IPS-20b (cell line): ENCODE data around the gene CDC42EP3.

Experiments used
- H3K27ac ChIP-seq: one replicate; pipeline ENCODE4 v1.5.1; 2013; ENCODE audit warnings: low read length
- H3K27me3 ChIP-seq: 2 replicates; pipeline ENCODE4 v1.6.1; 2013; ENCODE audit warnings: mild to moderate bottlenecking, low read length, inconsistent platforms; ENCODE audit not compliant: insufficient read depth
- H3K36me3 ChIP-seq: 2 replicates; pipeline ENCODE4 v1.6.1; 2013; ENCODE audit warnings: low read depth, mild to moderate bottlenecking, inconsistent platforms, low read length, moderate library complexity; ENCODE audit not compliant: insufficient read depth
- H3K4me1 ChIP-seq: 2 replicates; pipeline ENCODE4 v1.6.1; 2013; ENCODE audit warnings: mild to moderate bottlenecking, control low read depth, inconsistent platforms, low read length, moderate library complexity; ENCODE audit not compliant: insufficient read depth
- H3K4me3 ChIP-seq: 2 replicates; pipeline ENCODE4 v1.5.1; 2013; ENCODE audit warnings: mild to moderate bottlenecking, low read length, inconsistent platforms
- H3K9ac ChIP-seq: 2 replicates; pipeline ENCODE4 v1.6.1; 2013; ENCODE audit warnings: low read depth, mild to moderate bottlenecking, inconsistent platforms, low read length, moderate library complexity
- H3K9me3 ChIP-seq: 2 replicates; pipeline ENCODE4 v1.6.1; 2013; ENCODE audit warnings: mild to moderate bottlenecking, low read depth, low read length, inconsistent platforms; ENCODE audit not compliant: insufficient read depth

CDC42EP3 gene

GRCh38 chr2:37665604-37666362 lies 5.7 kb downstream of the CDC42EP3 start:
- H3K4me1 ChIP-seq, result peaks cover 18% of the 10 kb centered on the region
- H3K36me3 ChIP-seq, result peaks cover 18% of the 10 kb centered on the region; the same call in 1 of the 2 replicates
- no peak overlapping the region for H3K9ac ChIP-seq
- H3K27ac ChIP-seq, result no peak overlapping the region
- no peak overlapping the region for H3K4me3 ChIP-seq
- H3K9me3 ChIP-seq, result no peaks in the 10 kb centered on the region
- H3K27me3 ChIP-seq, result peaks cover 4% of the 10 kb centered on the region; the same call in 1 of the 2 replicates

- Histone ChIP-seq H3K36me3 (peaks cover 20% of the 10 kb centered on the region; the same call in 1 of the 2 replicates), H3K27me3 (no peaks in the 10 kb centered on the region), H3K4me3 (no peak overlapping the region), H3K9ac (no peak overlapping the region), H3K9me3 (no peaks in the 10 kb centered on the region), H3K27ac (no peak overlapping the region), H3K4me1 (peaks cover 19% of the 10 kb centered on the region)
These were observed 6.4 kb downstream of the CDC42EP3 start for GRCh38 chr2:37665043-37665442.

GRCh38 chr2:37664231-37664643 lies 7.2 kb downstream of the CDC42EP3 start:
- no peaks in the 10 kb centered on the region for H3K27me3 ChIP-seq
- no peaks in the 10 kb centered on the region for H3K9me3 ChIP-seq
- H3K36me3 ChIP-seq, result peaks cover 20% of the 10 kb centered on the region; the same call in 1 of the 2 replicates
- no peak overlapping the region for H3K27ac ChIP-seq
- H3K4me3 ChIP-seq, result no peak overlapping the region
- no peak overlapping the region for H3K9ac ChIP-seq
- H3K4me1 ChIP-seq, result peaks cover 19% of the 10 kb centered on the region

GRCh38 chr2:37663390-37663789 lies 8.1 kb downstream of the CDC42EP3 start:
- H3K27me3 ChIP-seq, result no peaks in the 10 kb centered on the region
- H3K9ac ChIP-seq, result no peak overlapping the region
- peaks cover 22% of the 10 kb centered on the region for H3K4me1 ChIP-seq
- H3K4me3 ChIP-seq, result no peak overlapping the region
- no peaks in the 10 kb centered on the region for H3K9me3 ChIP-seq
- H3K36me3 ChIP-seq, result peaks cover 20% of the 10 kb centered on the region; the same call in 1 of the 2 replicates
- no peak overlapping the region for H3K27ac ChIP-seq

- H3K27me3 ChIP-seq, result 0 out of 2 replicates have a peak, but pooled peaks cover 8% of the 10 kb centered on the region
- H3K9ac ChIP-seq, result no peak overlapping the region
- no peak overlapping the region for H3K4me3 ChIP-seq
- peaks cover 14% of the 10 kb centered on the region; the same call in 1 of the 2 replicates for H3K36me3 ChIP-seq
- H3K4me1 ChIP-seq, result peaks cover 50% of the 10 kb centered on the region
- H3K9me3 ChIP-seq, result no peaks in the 10 kb centered on the region
- H3K27ac ChIP-seq, result no peak overlapping the region
These were observed 11.7 kb downstream of the CDC42EP3 start for GRCh38 chr2:37659723-37660122.

GRCh38 chr2:37658682-37659081 lies 12.8 kb downstream of the CDC42EP3 start:
- peaks cover 8% of the 10 kb centered on the region; the same call in 1 of the 2 replicates for H3K36me3 ChIP-seq
- no peak overlapping the region for H3K9ac ChIP-seq
- peaks cover 60% of the 10 kb centered on the region for H3K4me1 ChIP-seq
- H3K27me3 ChIP-seq, result 0 out of 2 replicates have a peak, but pooled peaks cover 8% of the 10 kb centered on the region
- H3K9me3 ChIP-seq, result no peaks in the 10 kb centered on the region
- H3K4me3 ChIP-seq, result no peak overlapping the region
- H3K27ac ChIP-seq, result no peak overlapping the region

GRCh38 chr2:37657471-37657870 lies 14.0 kb downstream of the CDC42EP3 start:
- no peaks in the 10 kb centered on the region for H3K9me3 ChIP-seq
- H3K27ac ChIP-seq, result peak overlapping the region; percentile 69
- peak overlapping the region; percentile 42; the same call in 1 of the 2 replicates for H3K9ac ChIP-seq
- H3K4me3 ChIP-seq, result peak overlapping the region; percentile 42; the same call in 1 of the 2 replicates
- H3K36me3 ChIP-seq, result peaks cover 8% of the 10 kb centered on the region; the same call in 1 of the 2 replicates
- peaks cover 68% of the 10 kb centered on the region for H3K4me1 ChIP-seq
- H3K27me3 ChIP-seq, result 0 out of 2 replicates have a peak, but pooled peaks cover 8% of the 10 kb centered on the region

- H3K27ac ChIP-seq, result peak overlapping the region; percentile 69
- peaks cover 72% of the 10 kb centered on the region for H3K4me1 ChIP-seq
- peak overlapping the region; percentile 55; the same call in 1 of the 2 replicates for H3K4me3 ChIP-seq
These were observed 14.7 kb downstream of the CDC42EP3 start for GRCh38 chr2:37656512-37657423.

GRCh38 chr2:37654932-37655841 lies 16.3 kb downstream of the CDC42EP3 start:
- no peaks in the 10 kb centered on the region for H3K9me3 ChIP-seq
- no peak overlapping the region for H3K27ac ChIP-seq
- peak overlapping the region; percentile 55 for H3K4me3 ChIP-seq
- H3K9ac ChIP-seq, result no peak overlapping the region; the same call in 1 of the 2 replicates
- no peaks in the 10 kb centered on the region; the same call in 1 of the 2 replicates for H3K36me3 ChIP-seq
- peaks cover 71% of the 10 kb centered on the region for H3K4me1 ChIP-seq
- H3K27me3 ChIP-seq, result 0 out of 2 replicates have a peak, but pooled peaks cover 8% of the 10 kb centered on the region

More at GRCh38 chr2:37656512-37657423, 14.7 kb downstream of the CDC42EP3 start:
- peaks cover 8% of the 10 kb centered on the region; the same call in 1 of the 2 replicates for H3K36me3 ChIP-seq
- H3K27me3 ChIP-seq, result 0 out of 2 replicates have a peak, but pooled peaks cover 8% of the 10 kb centered on the region
- no peaks in the 10 kb centered on the region for H3K9me3 ChIP-seq
- H3K9ac ChIP-seq, result peak overlapping the region; percentile 42; the same call in 1 of the 2 replicates

GRCh38 chr2:37654419-37654818 lies 17.0 kb downstream of the CDC42EP3 start:
- Histone ChIP-seq H3K36me3 (no peaks in the 10 kb centered on the region; the same call in 1 of the 2 replicates), H3K9me3 (no peaks in the 10 kb centered on the region), H3K27me3 (0 out of 2 replicates have a peak, but pooled peaks cover 8% of the 10 kb centered on the region), H3K9ac (no peak overlapping the region; the same call in 1 of the 2 replicates), H3K4me3 (peak overlapping the region; percentile 55; the same call in 1 of the 2 replicates), H3K4me1 (peaks cover 63% of the 10 kb centered on the region), H3K27ac (no peak overlapping the region)
